ENCODE measurements around the gene STXBP6.

DNA sequence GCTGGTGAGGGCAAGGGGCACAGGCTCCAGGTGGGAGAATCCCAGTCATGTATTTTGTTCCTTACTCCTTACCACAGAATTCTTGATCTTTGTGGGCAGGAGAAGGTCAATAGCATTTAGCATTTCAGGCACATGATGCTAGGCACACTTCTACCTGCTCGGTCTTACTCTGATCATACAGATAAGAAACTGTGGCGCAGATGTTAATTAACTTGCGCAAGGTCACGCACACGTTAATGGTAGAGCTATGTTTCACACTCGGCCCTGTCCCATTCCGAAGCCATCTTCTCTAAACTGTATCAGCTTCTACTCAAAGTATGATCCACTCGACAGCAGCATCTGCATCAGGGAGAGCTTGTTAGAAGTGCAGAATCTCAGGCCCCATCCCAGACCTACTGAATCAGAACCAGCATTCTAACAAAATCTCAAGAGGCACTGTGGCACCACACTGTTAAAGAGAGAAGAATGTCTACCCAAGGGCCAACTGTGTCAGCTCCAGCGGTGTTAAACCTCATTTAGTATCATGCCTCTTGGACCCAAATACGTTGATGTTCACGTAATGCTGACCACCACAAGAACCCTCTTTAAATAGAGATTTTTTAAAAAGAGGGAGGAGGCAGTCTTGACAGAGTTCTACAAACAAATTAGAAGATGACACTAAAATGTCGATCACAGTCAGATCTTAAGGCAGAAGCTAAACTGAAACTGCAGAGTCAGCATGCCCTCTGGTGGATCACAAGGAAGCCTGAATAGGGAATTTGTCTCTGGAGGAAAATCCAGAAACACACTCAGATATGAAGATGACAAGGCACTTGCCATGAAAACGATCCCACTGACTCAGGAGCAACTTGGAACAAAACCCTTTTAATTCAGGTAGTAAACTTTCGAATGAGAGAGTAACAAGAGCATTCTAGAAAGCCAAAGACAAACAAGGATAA lies 7.3 kb downstream of the STXBP6 start:
- TF ChIP-seq CTCF (IDR thresholded peaks at IDR 0.05; ENCODE audit: extremely low read depth in 1 of 2, insufficient read depth in 1 of 2, low read depth in 1 of 2, low read length in 2 of 2) (peak in 1 of 2 donors; percentile 27), POLR2AphosphoS5 (IDR thresholded peaks at IDR 0.05; ENCODE audit: insufficient read depth, low read depth, low read length) (no peak), MYC (IDR thresholded peaks at IDR 0.05; ENCODE audit: low read depth, low read length) (no peak), POLR2A (IDR thresholded peaks at IDR 0.05; ENCODE audit: low read depth, low read length) (no peak)

Data from endothelial cell of umbilical vein (primary cell).